NT2/D1 (cell line): ENCODE data around the gene SLC47A1.

Experiments used
- SUZ12 ChIP-seq: IDR thresholded peaks from 2 replicates; pipeline ENCODE4 v1.6.1; 2011; ENCODE audit not compliant: insufficient read length, insufficient read depth; ENCODE audit errors: extremely low read depth
- YY1 ChIP-seq: IDR thresholded peaks from 2 replicates; pipeline ENCODE4 v1.6.1; 2011; ENCODE audit not compliant: insufficient read length, insufficient read depth
- ZNF274 ChIP-seq: IDR thresholded peaks from 2 replicates; pipeline ENCODE4 v1.6.1; 2011; ENCODE audit warnings: mild to moderate bottlenecking, low read depth, low read length

- no peak for TF ChIP-seq YY1
- no peak for TF ChIP-seq ZNF274
- no peak for TF ChIP-seq SUZ12
These were observed 20.7 kb downstream of the SLC47A1 start for GRCh38 chr17:19554393-19554792.
